Vagina (tissue), 2 donors: ENCODE data around the gene RTN3. TPM values are rescaled to one million over a fixed set of nuclear protein-coding genes. Genes with fewer than 3 reads are reported as not detected.

Experiments
- DNase-seq, 2 donors: peaks; one replicate each; pipeline ENCODE4 v3.0.0-alpha.2; 2017; ENCODE audit errors: extremely low spot score in 2 of 2
- H3K27ac ChIP-seq: fragments of 200-600 bp; sonication (generic); one replicate; pipeline ENCODE4 v1.5.1; 2019
- H3K27me3 ChIP-seq: fragments of 200-600 bp; sonication (generic); one replicate; pipeline ENCODE4 v1.5.1; 2019
- H3K36me3 ChIP-seq, 2 donors: fragments of 200-600 bp; sonication (generic); one replicate each; pipeline ENCODE4 v1.5.1; 2017 to 2019
- H3K4me1 ChIP-seq: fragments of 200-600 bp; sonication (generic); one replicate; pipeline ENCODE4 v1.5.1; 2019
- H3K4me3 ChIP-seq, 2 donors: fragments of 200-600 bp; sonication (generic); 1 replicate in 1 of 2; 2 replicates in 1 of 2; pipeline ENCODE4 v1.5.1; 2016 to 2019
- H3K9me3 ChIP-seq: fragments of 200-600 bp; sonication (generic); one replicate; pipeline ENCODE4 v1.5.1; 2019
- CTCF ChIP-seq, 3 experiments: fragments of 450-650 bp in 2 of 3; fragments of 200-600 bp in 1 of 3; sonication (generic) in 1 of 3; IDR thresholded peaks; one replicate each; pipeline ENCODE4 v1.5.1; 2017 to 2019; ENCODE audit warnings: antibody characterized with exemption in 3 of 3, mild to moderate bottlenecking in 2 of 3, moderate library complexity in 2 of 3
- POLR2A ChIP-seq, 2 donors: fragments of 450-650 bp; IDR thresholded peaks; one replicate each; pipeline ENCODE4 v1.6.1; 2017; ENCODE audit warnings: antibody characterized with exemption in 2 of 2, mild to moderate bottlenecking in 2 of 2, moderate library complexity in 2 of 2
- POLR2AphosphoS5 ChIP-seq, 2 donors: sonication (generic); formaldehyde crosslinking; IDR thresholded peaks; one replicate each; pipeline ENCODE4 v1.9.0; 2017; ENCODE audit warnings: antibody characterized with exemption in 2 of 2, mild to moderate bottlenecking in 2 of 2, low read depth in 1 of 2; ENCODE audit not compliant: insufficient read depth in 1 of 2
- intact Hi-C: fragments of 100-400 bp; cut with DNase I; formaldehyde crosslinking; loops from one replicate; pipeline ENCODE4 v1.15.1; 2023
- total RNA-seq: library from RNA; depleted of rRNA; stranded (reverse); fragments of >200 nt; gene quantifications from one replicate; pipeline ENCODE4 v1.2.3, GENCODE V29; 2016

The RTN3 gene
- total RNA-seq, 1 donor from 2014 or later = 75.1 TPM

- Histone ChIP-seq H3K4me1 (no peaks in the 10 kb centered on the region), H3K27me3 (no peaks in the 10 kb centered on the region), H3K9me3 (no peaks in the 10 kb centered on the region), H3K27ac (no peak overlapping the region), H3K36me3 (no peaks in the 10 kb centered on the region), H3K4me3 (no peak overlapping the region)
- intact Hi-C loops = no loop called here
- TF ChIP-seq CTCF (IDR thresholded peaks at IDR 0.05) (no peak), POLR2A (IDR thresholded peaks at IDR 0.05) (no peak), POLR2AphosphoS5 (IDR thresholded peaks at IDR 0.05; ENCODE audit: insufficient read depth in 1 of 2, low read depth in 1 of 2) (no peak)
- DNase-seq = no peak
These were observed 97.7 kb downstream of the RTN3 start for GRCh38 chr11:63779039-63779438.

DNA sequence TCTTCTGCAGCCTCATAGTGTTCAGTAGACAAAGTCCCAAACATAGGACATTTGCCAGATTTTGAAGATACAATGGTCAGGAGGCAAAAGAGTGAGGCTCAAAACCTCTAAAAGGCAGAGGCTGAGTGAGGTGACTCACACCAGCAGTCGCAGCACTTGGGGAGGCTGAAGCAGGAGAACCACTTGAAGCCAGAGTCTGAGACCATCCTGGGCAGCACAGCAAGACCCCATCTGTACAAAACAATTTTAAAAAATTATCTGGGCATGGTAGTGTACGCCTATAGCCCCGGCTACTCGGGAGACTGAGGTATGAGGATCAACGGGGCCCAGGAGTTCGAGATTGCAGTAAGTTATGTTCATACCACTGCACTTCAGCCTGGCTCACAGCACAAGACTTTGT, 101.4 kb downstream of the RTN3 start:
- no peak for DNase-seq
- H3K4me3 ChIP-seq = no peak overlapping the region

GRCh38 chr11:63783925-63784592, 102.8 kb downstream of the RTN3 start:
- TF ChIP-seq CTCF (IDR thresholded peaks at IDR 0.05) (no peak), POLR2A (IDR thresholded peaks at IDR 0.05) (no peak), POLR2AphosphoS5 (IDR thresholded peaks at IDR 0.05; ENCODE audit: insufficient read depth in 1 of 2, low read depth in 1 of 2) (no peak)
- Histone ChIP-seq H3K9me3 (no peaks in the 10 kb centered on the region), H3K27ac (no peak overlapping the region), H3K27me3 (no peaks in the 10 kb centered on the region), H3K36me3 (no peaks in the 10 kb centered on the region), H3K4me3 (no peak overlapping the region), H3K4me1 (no peaks in the 10 kb centered on the region)
- no peak for DNase-seq
- intact Hi-C loops = no loop called here

More for the DNA sequence above, 101.4 kb downstream of the RTN3 start:
- Histone ChIP-seq H3K36me3 (no peaks in the 10 kb centered on the region), H3K4me1 (no peaks in the 10 kb centered on the region), H3K27ac (no peak overlapping the region), H3K27me3 (no peaks in the 10 kb centered on the region), H3K9me3 (no peaks in the 10 kb centered on the region)
- intact Hi-C loops = no loop called here
- TF ChIP-seq POLR2AphosphoS5 (IDR thresholded peaks at IDR 0.05; ENCODE audit: insufficient read depth in 1 of 2, low read depth in 1 of 2) (no peak), POLR2A (IDR thresholded peaks at IDR 0.05) (no peak), CTCF (IDR thresholded peaks at IDR 0.05) (no peak)

DNA sequence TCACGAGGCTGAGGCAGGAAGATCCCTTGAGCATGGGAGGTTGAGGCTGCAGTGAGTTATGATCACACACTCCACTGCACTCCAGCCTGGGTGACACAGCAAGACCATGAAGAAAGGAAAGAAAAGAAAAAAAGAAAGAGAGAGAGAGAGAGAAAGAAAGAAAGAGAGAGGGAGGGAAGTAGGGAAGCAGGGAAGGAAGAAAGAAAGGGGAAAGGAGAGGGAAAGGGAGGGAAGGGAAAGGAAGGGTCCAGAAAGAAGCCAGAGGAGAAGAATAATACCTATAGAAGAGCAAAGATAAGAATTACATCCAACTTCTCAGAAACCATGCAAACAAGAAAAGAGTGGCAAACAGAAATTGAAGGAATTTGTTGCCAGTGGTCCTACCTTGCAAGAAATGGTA, 104.5 kb downstream of the RTN3 start:
- Histone ChIP-seq H3K4me3 (no peak overlapping the region), H3K27ac (no peak overlapping the region), H3K27me3 (no peaks in the 10 kb centered on the region), H3K9me3 (no peaks in the 10 kb centered on the region), H3K4me1 (no peaks in the 10 kb centered on the region), H3K36me3 (no peaks in the 10 kb centered on the region)
- intact Hi-C loops = no loop called here
- DNase-seq = no peak
- TF ChIP-seq CTCF (IDR thresholded peaks at IDR 0.05) (no peak), POLR2A (IDR thresholded peaks at IDR 0.05) (no peak), POLR2AphosphoS5 (IDR thresholded peaks at IDR 0.05; ENCODE audit: insufficient read depth in 1 of 2, low read depth in 1 of 2) (no peak)

DNA sequence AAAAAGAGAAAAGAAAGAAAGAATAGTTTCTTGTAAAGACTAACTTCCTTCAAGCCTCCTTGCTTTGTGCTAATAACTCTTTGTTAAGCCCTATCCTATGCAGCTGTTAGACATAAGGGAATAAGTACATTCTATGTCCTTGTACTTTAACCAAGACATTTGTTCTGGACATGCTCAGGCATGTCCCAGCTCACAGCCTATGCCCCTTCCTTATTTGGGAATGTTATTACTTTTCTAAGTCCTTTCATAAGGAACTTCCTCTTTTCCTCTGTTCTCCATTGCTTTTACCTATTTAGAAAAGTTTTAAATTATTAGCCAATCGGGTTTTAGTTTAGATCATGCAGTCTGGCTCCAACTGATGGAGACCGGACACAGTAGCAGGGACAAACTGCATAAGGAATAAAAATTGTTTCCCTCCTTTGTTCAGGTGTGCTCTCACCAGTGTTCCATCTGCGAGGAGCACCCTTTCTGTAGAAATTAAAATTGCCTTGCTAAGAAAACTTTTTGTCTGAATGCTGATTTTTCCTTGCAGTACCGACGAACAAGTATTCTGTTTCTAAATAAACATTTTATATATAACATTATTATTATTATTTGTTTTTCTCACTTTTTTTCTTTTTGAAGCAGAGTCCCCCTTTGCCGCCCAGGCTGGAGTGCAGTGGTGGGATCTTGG, 110.3 kb downstream of the RTN3 start:
- no peaks in the 10 kb centered on the region for H3K27me3 ChIP-seq
- peaks cover 7% of the 10 kb centered on the region for H3K9me3 ChIP-seq
- H3K36me3 ChIP-seq = no peaks in the 10 kb centered on the region
- intact Hi-C loops = no loop called here
- no peak overlapping the region for H3K4me3 ChIP-seq
- no peak for DNase-seq
- no peak for TF ChIP-seq POLR2A (IDR thresholded peaks at IDR 0.05)
- no peak for TF ChIP-seq POLR2AphosphoS5 (IDR thresholded peaks at IDR 0.05; ENCODE audit: insufficient read depth in 1 of 2, low read depth in 1 of 2)
- TF ChIP-seq CTCF (IDR thresholded peaks at IDR 0.05) = no peak
- no peaks in the 10 kb centered on the region for H3K4me1 ChIP-seq
- H3K27ac ChIP-seq = no peak overlapping the region
